K562 (cell line): ENCODE measurements around the gene CNOT10. TPM values are rescaled to one million over a fixed set of nuclear protein-coding genes. Genes with fewer than 3 reads are reported as not detected.

Experiments used
- BHLHE40 ChIP-seq: IDR thresholded peaks from 2 replicates; pipeline ENCODE4 v1.6.1; 2011; ENCODE audit warnings: low read length, improper control_type of control experiment
- ILF3 ChIP-seq: fragments of 450-650 bp; IDR thresholded peaks from 2 replicates; pipeline ENCODE4 v1.6.1; 2018; ENCODE audit warnings: antibody characterized with exemption, mild to moderate bottlenecking, moderate library complexity, borderline replicate concordance
- KDM2B ChIP-seq: fragments of 250-450 bp; sonication (Bioruptor Pico); IDR thresholded peaks from 2 replicates; pipeline ENCODE4 v1.8.0; 2021; ENCODE audit warnings: mild to moderate bottlenecking, moderate library complexity
- PRPF4 ChIP-seq: fragments of 200-400 bp; formaldehyde crosslinking; IDR thresholded peaks from one replicate; pipeline ENCODE4 v1.6.1; 2017; ENCODE audit warnings: low read length, low read depth, mild to moderate bottlenecking; ENCODE audit not compliant: insufficient read depth, poor library complexity, severe bottlenecking
- RAD21 ChIP-seq, 2 experiments: fragments of 250-450 bp in 1 of 2; fragments of 450-650 bp in 1 of 2; sonication (Bioruptor Pico) in 1 of 2; formaldehyde crosslinking in 1 of 2; IDR thresholded peaks in 1 of 2; conservative IDR thresholded peaks in 1 of 2; 2 replicates each; pipeline versions ENCODE4 v1.4.0 to v1.8.0; 2020 to 2022; ENCODE audit warnings: mild to moderate bottlenecking in 2 of 2, moderate library complexity in 1 of 2
- SLC30A9 ChIP-seq: fragments of 250-450 bp; sonication (Bioruptor Pico); IDR thresholded peaks from 2 replicates; pipeline ENCODE4 v1.8.0; 2022; ENCODE audit warnings: mild to moderate bottlenecking, moderate library complexity
- SMARCA5 ChIP-seq: fragments of 450-650 bp; IDR thresholded peaks from 2 replicates; pipeline ENCODE4 v1.6.1; 2016
- TGIF2 ChIP-seq: sonication (generic); formaldehyde crosslinking; IDR thresholded peaks from 2 replicates; pipeline ENCODE4 v1.8.1; 2022; ENCODE audit warnings: mild to moderate bottlenecking, missing genetic modification reagents, moderate library complexity
- ZNF41 ChIP-seq: fragments of 250-450 bp; sonication (Bioruptor Pico); conservative IDR thresholded peaks from 2 replicates; pipeline ENCODE4 v1.4.0; 2020; ENCODE audit warnings: mild to moderate bottlenecking
- ZNF445 ChIP-seq: fragments of 250-450 bp; sonication (Bioruptor Pico); IDR thresholded peaks from 2 replicates; pipeline ENCODE4 v1.4.0; 2020; ENCODE audit warnings: low read depth, mild to moderate bottlenecking, moderate library complexity
- polyA plus RNA-seq, 8 experiments: library from polyadenylated mRNA; depleted of rRNA in 4 of 8; stranded (reverse) in 5 of 8; unstranded in 3 of 8; fragments of >200 nt; fragmentation: Nextera tagmentation in 2 of 8; fragmentation: Illumina TruSeq in 1 of 8; extraction: Ambion mirVana in 2 of 8; extraction: Trizol in 1 of 8; gene quantifications; 2 replicates each; pipeline versions ENCODE4 v1.2.1 to v1.2.3, GENCODE V29; 2011 to 2014; ENCODE audit warnings: inconsistent platforms in 1 of 8, missing spikeins in 1 of 8
- total RNA-seq, 7 experiments: library from RNA; depleted of rRNA in 6 of 7; stranded (reverse); fragments of >200 nt in 6 of 7; fragmentation: Illumina TruSeq in 2 of 7; extraction: Trizol in 2 of 7; gene quantifications; 2 replicates each; pipeline versions ENCODE4 v1.2.1 to v1.2.3, GENCODE V29; 2011 to 2021; ENCODE audit warnings: low replicate concordance in 1 of 7
- TF ChIP-seq, protein P1 (sequence below): fragments of 200-800 bp; sonication (Bioruptor generic); IDR thresholded peaks from 2 replicates; pipeline ENCODE4 v1.6.1; 2017; ENCODE audit warnings: missing genetic modification characterization, missing compliant biosample characterization
- TF ChIP-seq, protein P2 (sequence below): fragments of 250-450 bp; sonication (Bioruptor Pico); IDR thresholded peaks from 2 replicates; pipeline ENCODE4 v1.4.0; 2020
- TF ChIP-seq, protein P3 (sequence below): fragments of 250-450 bp; sonication (Bioruptor Pico); IDR thresholded peaks from 2 replicates; pipeline ENCODE4 v1.6.1; 2021; ENCODE audit warnings: mild to moderate bottlenecking
- TF ChIP-seq, protein P4 (sequence below): fragments of 250-450 bp; sonication (Bioruptor Pico); IDR thresholded peaks from 2 replicates; pipeline ENCODE4 v1.8.0; 2022; ENCODE audit warnings: inconsistent platforms, mild to moderate bottlenecking, moderate library complexity, borderline replicate concordance
- TF ChIP-seq, protein P5 (sequence below): sonication (generic); formaldehyde crosslinking; IDR thresholded peaks from 2 replicates; pipeline ENCODE4 v1.8.1; 2023; ENCODE audit warnings: mild to moderate bottlenecking, missing genetic modification reagents

The CNOT10 gene
- total and polyA plus RNA-seq, 9 of the 15 experiments (the other 6 are each of a cell fraction or from before 2014, with no cell fraction given): 35.7 to 114 (median 81.9) TPM

DNA sequence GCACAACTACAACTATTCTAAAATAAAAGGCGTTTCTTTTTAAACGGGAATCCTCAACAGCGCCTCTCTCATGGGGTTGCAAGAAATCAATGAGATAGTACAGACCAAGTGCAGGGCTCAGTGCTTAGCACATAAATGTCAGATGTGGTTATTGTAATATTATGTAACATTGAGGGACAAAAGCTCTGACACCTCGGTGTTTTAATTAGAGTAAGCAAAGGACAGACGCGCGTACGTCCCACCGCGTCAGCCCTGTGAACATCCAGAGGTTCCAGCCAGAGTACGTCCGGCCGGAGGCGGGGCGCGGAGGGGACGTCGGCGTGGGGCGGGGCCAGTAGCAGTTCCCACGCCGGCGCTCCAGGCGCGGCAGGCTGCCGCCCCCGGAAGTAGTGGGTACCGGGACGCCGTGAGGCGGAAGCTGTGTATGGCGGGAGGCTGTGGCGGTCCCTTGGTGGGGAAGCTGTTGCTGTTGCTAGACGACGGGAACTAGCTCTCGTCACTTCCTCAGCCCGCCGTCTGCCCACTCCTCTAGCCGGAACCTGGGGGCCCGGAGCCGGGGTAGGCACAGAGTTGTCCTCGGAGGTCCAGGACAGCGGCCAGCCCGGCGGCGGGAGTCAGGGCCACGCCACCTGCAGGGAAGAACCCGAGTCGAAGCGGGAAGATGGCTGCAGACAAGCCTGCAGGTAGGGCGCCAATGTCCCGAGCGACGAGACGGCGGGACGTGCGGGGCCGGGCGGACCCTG, at the start of gene CNOT10 (continued):
- TF ChIP-seq, protein P1, sequence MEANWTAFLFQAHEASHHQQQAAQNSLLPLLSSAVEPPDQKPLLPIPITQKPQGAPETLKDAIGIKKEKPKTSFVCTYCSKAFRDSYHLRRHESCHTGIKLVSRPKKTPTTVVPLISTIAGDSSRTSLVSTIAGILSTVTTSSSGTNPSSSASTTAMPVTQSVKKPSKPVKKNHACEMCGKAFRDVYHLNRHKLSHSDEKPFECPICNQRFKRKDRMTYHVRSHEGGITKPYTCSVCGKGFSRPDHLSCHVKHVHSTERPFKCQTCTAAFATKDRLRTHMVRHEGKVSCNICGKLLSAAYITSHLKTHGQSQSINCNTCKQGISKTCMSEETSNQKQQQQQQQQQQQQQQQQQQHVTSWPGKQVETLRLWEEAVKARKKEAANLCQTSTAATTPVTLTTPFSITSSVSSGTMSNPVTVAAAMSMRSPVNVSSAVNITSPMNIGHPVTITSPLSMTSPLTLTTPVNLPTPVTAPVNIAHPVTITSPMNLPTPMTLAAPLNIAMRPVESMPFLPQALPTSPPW (CRISPR knock-in tag): peak; percentile 94
- TF ChIP-seq ZNF41 (CRISPR knock-in tag): no peak; the same call in 1 of the 2 replicates
- no peak for TF ChIP-seq SMARCA5
- TF ChIP-seq, protein P2, sequence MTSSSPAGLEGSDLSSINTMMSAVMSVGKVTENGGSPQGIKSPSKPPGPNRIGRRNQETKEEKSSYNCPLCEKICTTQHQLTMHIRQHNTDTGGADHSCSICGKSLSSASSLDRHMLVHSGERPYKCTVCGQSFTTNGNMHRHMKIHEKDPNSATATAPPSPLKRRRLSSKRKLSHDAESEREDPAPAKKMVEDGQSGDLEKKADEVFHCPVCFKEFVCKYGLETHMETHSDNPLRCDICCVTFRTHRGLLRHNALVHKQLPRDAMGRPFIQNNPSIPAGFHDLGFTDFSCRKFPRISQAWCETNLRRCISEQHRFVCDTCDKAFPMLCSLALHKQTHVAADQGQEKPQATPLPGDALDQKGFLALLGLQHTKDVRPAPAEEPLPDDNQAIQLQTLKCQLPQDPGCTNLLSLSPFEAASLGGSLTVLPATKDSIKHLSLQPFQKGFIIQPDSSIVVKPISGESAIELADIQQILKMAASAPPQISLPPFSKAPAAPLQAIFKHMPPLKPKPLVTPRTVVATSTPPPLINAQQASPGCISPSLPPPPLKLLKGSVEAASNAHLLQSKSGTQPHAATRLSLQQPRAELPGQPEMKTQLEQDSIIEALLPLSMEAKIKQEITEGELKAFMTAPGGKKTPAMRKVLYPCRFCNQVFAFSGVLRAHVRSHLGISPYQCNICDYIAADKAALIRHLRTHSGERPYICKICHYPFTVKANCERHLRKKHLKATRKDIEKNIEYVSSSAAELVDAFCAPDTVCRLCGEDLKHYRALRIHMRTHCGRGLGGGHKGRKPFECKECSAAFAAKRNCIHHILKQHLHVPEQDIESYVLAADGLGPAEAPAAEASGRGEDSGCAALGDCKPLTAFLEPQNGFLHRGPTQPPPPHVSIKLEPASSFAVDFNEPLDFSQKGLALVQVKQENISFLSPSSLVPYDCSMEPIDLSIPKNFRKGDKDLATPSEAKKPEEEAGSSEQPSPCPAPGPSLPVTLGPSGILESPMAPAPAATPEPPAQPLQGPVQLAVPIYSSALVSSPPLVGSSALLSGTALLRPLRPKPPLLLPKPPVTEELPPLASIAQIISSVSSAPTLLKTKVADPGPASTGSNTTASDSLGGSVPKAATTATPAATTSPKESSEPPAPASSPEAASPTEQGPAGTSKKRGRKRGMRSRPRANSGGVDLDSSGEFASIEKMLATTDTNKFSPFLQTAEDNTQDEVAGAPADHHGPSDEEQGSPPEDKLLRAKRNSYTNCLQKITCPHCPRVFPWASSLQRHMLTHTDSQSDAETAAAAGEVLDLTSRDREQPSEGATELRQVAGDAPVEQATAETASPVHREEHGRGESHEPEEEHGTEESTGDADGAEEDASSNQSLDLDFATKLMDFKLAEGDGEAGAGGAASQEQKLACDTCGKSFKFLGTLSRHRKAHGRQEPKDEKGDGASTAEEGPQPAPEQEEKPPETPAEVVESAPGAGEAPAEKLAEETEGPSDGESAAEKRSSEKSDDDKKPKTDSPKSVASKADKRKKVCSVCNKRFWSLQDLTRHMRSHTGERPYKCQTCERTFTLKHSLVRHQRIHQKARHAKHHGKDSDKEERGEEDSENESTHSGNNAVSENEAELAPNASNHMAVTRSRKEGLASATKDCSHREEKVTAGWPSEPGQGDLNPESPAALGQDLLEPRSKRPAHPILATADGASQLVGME (CRISPR knock-in tag): peak; percentile 91
- TF ChIP-seq, protein P3, sequence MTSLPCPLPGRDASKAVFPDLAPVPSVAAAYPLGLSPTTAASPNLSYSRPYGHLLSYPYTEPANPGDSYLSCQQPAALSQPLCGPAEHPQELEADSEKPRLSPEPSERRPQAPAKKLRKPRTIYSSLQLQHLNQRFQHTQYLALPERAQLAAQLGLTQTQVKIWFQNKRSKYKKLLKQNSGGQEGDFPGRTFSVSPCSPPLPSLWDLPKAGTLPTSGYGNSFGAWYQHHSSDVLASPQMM: no peak
- TF ChIP-seq KDM2B (CRISPR knock-in tag): no peak
- TF ChIP-seq ZNF445 (CRISPR knock-in tag): no peak
- TF ChIP-seq PRPF4: no peak
- TF ChIP-seq TGIF2: no peak
- TF ChIP-seq, protein P4, sequence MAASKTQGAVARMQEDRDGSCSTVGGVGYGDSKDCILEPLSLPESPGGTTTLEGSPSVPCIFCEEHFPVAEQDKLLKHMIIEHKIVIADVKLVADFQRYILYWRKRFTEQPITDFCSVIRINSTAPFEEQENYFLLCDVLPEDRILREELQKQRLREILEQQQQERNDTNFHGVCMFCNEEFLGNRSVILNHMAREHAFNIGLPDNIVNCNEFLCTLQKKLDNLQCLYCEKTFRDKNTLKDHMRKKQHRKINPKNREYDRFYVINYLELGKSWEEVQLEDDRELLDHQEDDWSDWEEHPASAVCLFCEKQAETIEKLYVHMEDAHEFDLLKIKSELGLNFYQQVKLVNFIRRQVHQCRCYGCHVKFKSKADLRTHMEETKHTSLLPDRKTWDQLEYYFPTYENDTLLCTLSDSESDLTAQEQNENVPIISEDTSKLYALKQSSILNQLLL (CRISPR knock-in tag): no peak
- TF ChIP-seq, protein P5, sequence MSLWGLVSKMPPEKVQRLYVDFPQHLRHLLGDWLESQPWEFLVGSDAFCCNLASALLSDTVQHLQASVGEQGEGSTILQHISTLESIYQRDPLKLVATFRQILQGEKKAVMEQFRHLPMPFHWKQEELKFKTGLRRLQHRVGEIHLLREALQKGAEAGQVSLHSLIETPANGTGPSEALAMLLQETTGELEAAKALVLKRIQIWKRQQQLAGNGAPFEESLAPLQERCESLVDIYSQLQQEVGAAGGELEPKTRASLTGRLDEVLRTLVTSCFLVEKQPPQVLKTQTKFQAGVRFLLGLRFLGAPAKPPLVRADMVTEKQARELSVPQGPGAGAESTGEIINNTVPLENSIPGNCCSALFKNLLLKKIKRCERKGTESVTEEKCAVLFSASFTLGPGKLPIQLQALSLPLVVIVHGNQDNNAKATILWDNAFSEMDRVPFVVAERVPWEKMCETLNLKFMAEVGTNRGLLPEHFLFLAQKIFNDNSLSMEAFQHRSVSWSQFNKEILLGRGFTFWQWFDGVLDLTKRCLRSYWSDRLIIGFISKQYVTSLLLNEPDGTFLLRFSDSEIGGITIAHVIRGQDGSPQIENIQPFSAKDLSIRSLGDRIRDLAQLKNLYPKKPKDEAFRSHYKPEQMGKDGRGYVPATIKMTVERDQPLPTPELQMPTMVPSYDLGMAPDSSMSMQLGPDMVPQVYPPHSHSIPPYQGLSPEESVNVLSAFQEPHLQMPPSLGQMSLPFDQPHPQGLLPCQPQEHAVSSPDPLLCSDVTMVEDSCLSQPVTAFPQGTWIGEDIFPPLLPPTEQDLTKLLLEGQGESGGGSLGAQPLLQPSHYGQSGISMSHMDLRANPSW (CRISPR knock-in tag): 0 out of 2 replicates have a peak, but pooled peaks have one; percentile 42
- TF ChIP-seq SLC30A9 (CRISPR knock-in tag): no peak
- TF ChIP-seq RAD21 (CRISPR knock-in tag; conservative IDR thresholded peaks at IDR 0.05 in 1 of 2, IDR thresholded peaks at IDR 0.05 in 1 of 2): no peak; a peak in 2 of 4 replicates
- TF ChIP-seq BHLHE40: peak; percentile 78
- TF ChIP-seq ILF3: peak; percentile 56
